ENCODE measurements around the gene HBM.
A peak's percentile ranks its signal among the peaks of the same experiment; 100 is the strongest.

HBM gene

GRCh38 chr16:180101-180675 is 14.4 kb downstream of the HBM start, which contains the start of gene HBQ1:
TSS of gene HBQ1 (plus strand) at chr16:180459. CDS start at chr16:180487, 28 bp downstream.
- H3K4me3 ChIP-seq (ENCODE audit: low read depth, low read length) = peak within 1 kb of the TSS; percentile 43
- 0 out of 2 replicates have a peak, but pooled peaks have one; percentile 12 for TF ChIP-seq CTCF (IDR thresholded peaks at IDR 0.05; ENCODE audit: low read depth, low read length)

- 0 out of 2 replicates have a peak, but pooled peaks have one; percentile 2 for TF ChIP-seq CTCF (IDR thresholded peaks at IDR 0.05; ENCODE audit: low read depth, low read length)
- peak overlapping the region; percentile 43 for H3K4me3 ChIP-seq (ENCODE audit: low read depth, low read length)
Observed at GRCh38 chr16:180681-181564, 15.1 kb downstream of the HBM start.

GRCh38 chr16:181565-182021 is 15.8 kb downstream of the HBM start:
- TF ChIP-seq CTCF (IDR thresholded peaks at IDR 0.05; ENCODE audit: low read depth, low read length) = peak; percentile 91
- peak overlapping the region; percentile 43 for H3K4me3 ChIP-seq (ENCODE audit: low read depth, low read length)

- no peak overlapping the region for H3K4me3 ChIP-seq (ENCODE audit: low read depth, low read length)
- TF ChIP-seq CTCF (IDR thresholded peaks at IDR 0.05; ENCODE audit: low read depth, low read length) = no peak
Observed at GRCh38 chr16:183005-183404, 17.2 kb downstream of the HBM start.

- H3K4me3 ChIP-seq (ENCODE audit: low read depth, low read length) = no peak overlapping the region
Observed at GRCh38 chr16:185213-185612, 19.4 kb downstream of the HBM start.

GRCh38 chr16:185691-186090 is 19.9 kb downstream of the HBM start:
- TF ChIP-seq CTCF (IDR thresholded peaks at IDR 0.05; ENCODE audit: low read depth, low read length) = no peak
- H3K4me3 ChIP-seq (ENCODE audit: low read depth, low read length) = no peak overlapping the region

More at GRCh38 chr16:185213-185612, 19.4 kb downstream of the HBM start:
- TF ChIP-seq CTCF (IDR thresholded peaks at IDR 0.05; ENCODE audit: low read depth, low read length) = no peak

- H3K4me3 ChIP-seq (ENCODE audit: low read depth, low read length) = no peak overlapping the region
- no peak for TF ChIP-seq CTCF (IDR thresholded peaks at IDR 0.05; ENCODE audit: low read depth, low read length)
Observed at GRCh38 chr16:187330-187729, 21.6 kb downstream of the HBM start.

Measured in WI38 (cell line).